HCT116 (cell line): ENCODE measurements around the gene KRT37. TPM values are rescaled to one million over a fixed set of nuclear protein-coding genes. Genes with fewer than 3 reads are reported as not detected.
A peak's percentile ranks its signal among the peaks of the same experiment; 100 is the strongest.

Experiments
- ATAC-seq: fragments of 200-7000 bp; cut with Tn5 transposase; 2 replicates; pipeline ENCODE4 v1.9.1; 2020; ENCODE audit warnings: mild to moderate bottlenecking, moderate library complexity
- BruUV-seq: library from RNA; stranded (reverse); fragments of 400-500 nt; replicated peaks from 2 replicates; lab custom pipeline; 2021; lab: Mats Ljungman, UMichigan
- CTCF ChIA-PET: fragments of 300-600 bp; sonication (Branson Sonifier 250); formaldehyde crosslinking; loops from one replicate; lab custom pipeline; 2021; ENCODE audit warnings: antibody characterized with exemption; lab: Charles Lee
- POLR2A ChIA-PET: fragments of 300-600, 350-600 bp; sonication (Branson Sonifier 250); formaldehyde crosslinking; loops from one replicate; lab custom pipeline; 2021; ENCODE audit warnings: antibody characterized with exemption; lab: Charles Lee
- RAD21 ChIA-PET, 2 experiments: fragments of 300-600 bp; sonication (Branson Sonifier 250); formaldehyde crosslinking; loops; one replicate each; lab custom pipeline; 2023; ENCODE audit warnings: low total read pairs in 2 of 2; ENCODE audit not compliant: uncharacterized antibody in 2 of 2, unreplicated experiment in 2 of 2, low non-redundant PET in 1 of 2; lab: Charles Lee
- DNase-seq: peaks from one replicate; pipeline ENCODE4 v3.0.0-alpha.2; 2010; ENCODE audit warnings: low read depth, low spot score
- H2AFZ ChIP-seq: fragments of 200-600 bp; shearing (Covaris generic), sonication (generic); 2 replicates; pipeline ENCODE4 v1.6.1; 2017; ENCODE audit warnings: low read depth, mixed run types, mixed read lengths, antibody characterized with exemption, low read length; ENCODE audit not compliant: poor library complexity, severe bottlenecking
- H3K27ac ChIP-seq: 2 replicates; pipeline ENCODE4 v1.5.1; 2012; ENCODE audit warnings: low read depth, low read length
- H3K27me3 ChIP-seq: fragments of 200-600 bp; sonication (generic); 2 replicates; pipeline ENCODE4 v1.6.1; 2016; ENCODE audit warnings: mixed run types, low read length, mixed read lengths; ENCODE audit not compliant: insufficient read depth
- H3K36me3 ChIP-seq, 2 experiments: fragments of 200-500 bp in 1 of 2; fragments of 200-600 bp in 1 of 2; sonication (Bioruptor generic) in 1 of 2; sonication (generic) in 1 of 2; 2 replicates each; pipeline versions ENCODE4 v1.5.1 to v1.6.1; 2014 to 2016; ENCODE audit warnings: low read length in 2 of 2, inconsistent platforms in 1 of 2, mixed read lengths in 1 of 2, mixed run types in 1 of 2; ENCODE audit not compliant: insufficient read depth in 2 of 2, control insufficient read depth in 1 of 2
- H3K4me1 ChIP-seq, 2 experiments: fragments of 200-600 bp in 1 of 2; sonication (generic) in 1 of 2; 2 replicates each; pipeline versions ENCODE4 v1.5.1 to v1.6.1; 2012 to 2017; ENCODE audit warnings: low read length in 2 of 2, inconsistent platforms in 1 of 2, mild to moderate bottlenecking in 1 of 2, mixed read lengths in 1 of 2, mixed run types in 1 of 2, moderate library complexity in 1 of 2; ENCODE audit not compliant: insufficient read depth in 2 of 2, control insufficient read depth in 1 of 2
- H3K4me2 ChIP-seq: fragments of 200-600 bp; sonication (generic); 2 replicates; pipeline ENCODE4 v1.6.1; 2017; ENCODE audit warnings: mixed run types, low read length, mixed read lengths
- H3K4me3 ChIP-seq, 2 experiments: fragments of 200-600 bp in 1 of 2; sonication (generic) in 1 of 2; replicated peaks in 1 of 2; 2 replicates each; pipeline ENCODE4 v1.5.1; 2011 to 2016; ENCODE audit warnings: low read length in 2 of 2, control low read depth in 1 of 2, low read depth in 1 of 2, mild to moderate bottlenecking in 1 of 2, mixed read lengths in 1 of 2, mixed run types in 1 of 2
- H3K79me2 ChIP-seq: fragments of 200-600 bp; sonication (generic); 2 replicates; pipeline ENCODE4 v1.6.1; 2017; ENCODE audit warnings: mild to moderate bottlenecking, mixed run types, low read length, moderate library complexity, mixed read lengths; ENCODE audit not compliant: insufficient read depth
- H3K9ac ChIP-seq: fragments of 200-600 bp; sonication (generic); 2 replicates; pipeline ENCODE4 v1.6.1; 2016; ENCODE audit warnings: low read length, mixed read lengths
- H3K9me2 ChIP-seq: fragments of 200-600 bp; sonication (generic), shearing (Covaris generic); 2 replicates; pipeline ENCODE4 v1.6.1; 2017; ENCODE audit warnings: mixed run types, mild to moderate bottlenecking, moderate library complexity; ENCODE audit not compliant: insufficient read depth
- H3K9me3 ChIP-seq, 2 experiments: fragments of 200-500 bp in 1 of 2; fragments of 200-600 bp in 1 of 2; sonication (Bioruptor generic) in 1 of 2; sonication (generic) in 1 of 2; 2 replicates each; pipeline ENCODE4 v1.6.1; 2014 to 2017; ENCODE audit warnings: low read length in 2 of 2, mixed read lengths in 2 of 2, inconsistent platforms in 1 of 2, low read depth in 1 of 2, mild to moderate bottlenecking in 1 of 2, mixed run types in 1 of 2, moderate library complexity in 1 of 2; ENCODE audit not compliant: control insufficient read depth in 1 of 2, insufficient read depth in 1 of 2
- H4K20me1 ChIP-seq: fragments of 200-600 bp; sonication (generic), shearing (Covaris generic); 2 replicates; pipeline ENCODE4 v1.6.1; 2017; ENCODE audit warnings: mixed run types, mild to moderate bottlenecking, moderate library complexity; ENCODE audit not compliant: insufficient read depth
- CBX3 ChIP-seq: IDR thresholded peaks from 2 replicates; pipeline ENCODE4 v1.6.1; 2012; ENCODE audit warnings: low read depth
- EGR1 ChIP-seq: IDR thresholded peaks from 2 replicates; pipeline ENCODE4 v1.6.1; 2012; ENCODE audit warnings: low read depth
- FOSL1 ChIP-seq: IDR thresholded peaks from 2 replicates; pipeline ENCODE4 v1.6.1; 2012; ENCODE audit warnings: low read depth
- POLR2A ChIP-seq: IDR thresholded peaks from 2 replicates; pipeline ENCODE4 v1.7.0; 2011; ENCODE audit warnings: borderline replicate concordance; ENCODE audit not compliant: insufficient read depth, insufficient read length; ENCODE audit errors: extremely low read depth
- RAD21 ChIP-seq: IDR thresholded peaks from 2 replicates; pipeline ENCODE4 v1.6.1; 2012; ENCODE audit warnings: low read depth, mild to moderate bottlenecking
- SP1 ChIP-seq: IDR thresholded peaks from 2 replicates; pipeline ENCODE4 v1.6.1; 2012; ENCODE audit warnings: low read depth
- SRF ChIP-seq: IDR thresholded peaks from 2 replicates; pipeline ENCODE4 v1.6.1; 2012; ENCODE audit warnings: low read depth
- ZFX ChIP-seq: fragments of 450-650 bp; IDR thresholded peaks from 2 replicates; pipeline ENCODE4 v1.6.1; 2017
- intact Hi-C: fragments of 100-400 bp; cut with micrococcal nuclease; formaldehyde crosslinking; loops from 2 replicates; pipeline ENCODE4 v1.10.0; 2022
- total RNA-seq: library from RNA; stranded (reverse); gene quantifications from one replicate; pipeline ENCODE4 v1.2.1, GENCODE V29; 2021; ENCODE audit not compliant: unreplicated experiment
- TF ChIP-seq, protein P1 (sequence below), 3 experiments: fragments of 200-600 bp in 1 of 3; sonication (generic) in 1 of 3; IDR thresholded peaks in 2 of 3; conservative IDR thresholded peaks in 1 of 3; 2 replicates each; pipeline ENCODE4 v1.5.1; 2012 to 2017; ENCODE audit warnings: low read depth in 2 of 3, low read length in 2 of 3, antibody characterized with exemption in 1 of 3, borderline replicate concordance in 1 of 3, control low read depth in 1 of 3, mild to moderate bottlenecking in 1 of 3, mixed read lengths in 1 of 3, mixed run types in 1 of 3, moderate library complexity in 1 of 3; ENCODE audit not compliant: insufficient read depth in 1 of 3
- TF ChIP-seq, protein P2 (sequence below): IDR thresholded peaks from 2 replicates; pipeline ENCODE4 v1.6.1; 2011; ENCODE audit warnings: mild to moderate bottlenecking, low read length, moderate library complexity; ENCODE audit not compliant: insufficient replicate concordance; ENCODE audit errors: extremely low read depth
- TF ChIP-seq, protein P3 (sequence below): IDR thresholded peaks from 2 replicates; pipeline ENCODE4 v1.6.1; 2012
- TF ChIP-seq, protein P4 (sequence below): IDR thresholded peaks from 2 replicates; pipeline ENCODE4 v1.6.1; 2012

Gene KRT37
- total RNA-seq, 1 experiment from 2014 or later = not detected

DNA sequence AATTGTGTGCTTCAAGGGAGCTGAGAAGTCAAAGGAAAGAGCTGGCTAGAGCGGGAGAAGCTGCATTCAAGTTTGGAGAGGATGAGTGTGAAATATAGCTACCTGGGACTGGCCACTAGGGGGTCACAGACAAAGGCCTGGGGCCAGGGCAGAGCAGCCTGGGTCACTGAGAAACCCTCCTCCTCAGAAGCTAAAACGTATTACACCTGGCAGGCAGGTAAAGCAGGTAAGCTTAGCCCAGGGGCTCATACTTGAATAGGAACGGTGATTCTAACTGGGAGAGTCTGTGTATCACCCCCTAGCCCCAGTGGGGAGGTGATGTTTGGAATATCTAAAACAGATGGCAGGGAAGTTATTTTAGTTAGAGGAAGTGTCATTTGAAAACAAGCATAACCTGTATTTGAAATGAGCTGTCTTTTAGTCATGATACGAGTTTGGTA lies 6.8 kb downstream of the KRT37 start:
- Histone ChIP-seq H3K27ac (no peak overlapping the region), H3K27me3 (no peaks in the 10 kb centered on the region), H3K9ac (no peak overlapping the region), H2AFZ (no peak overlapping the region), H3K4me3 (no peak overlapping the region), H3K9me3 (no peaks in the 10 kb centered on the region), H3K9me2 (no peaks in the 10 kb centered on the region), H3K79me2 (no peaks in the 10 kb centered on the region), H4K20me1 (no peaks in the 10 kb centered on the region), H3K4me1 (peaks cover 15 to 44% of the 10 kb centered on the region in 2 experiments), H3K36me3 (no peaks in the 10 kb centered on the region), H3K4me2 (peak overlapping the region; percentile 54)
- DNase-seq (no peak), ATAC-seq (peak; percentile 96)
- POLR2A ChIA-PET = interaction anchor here (0.6 to 1.3 kb wide), 4 partner anchors 14 to 108 kb away, joined by 3 to 7 read pairs (median 4); no protein-coding TSS in a partner anchor
- CTCF ChIA-PET = interaction anchor here (0.6 to 2.1 kb wide), 20 partner anchors 9 to 884 kb away, joined by 3 to 21 read pairs (median 4); partner anchors contain the start of gene KRT15
- TF ChIP-seq, protein P1, sequence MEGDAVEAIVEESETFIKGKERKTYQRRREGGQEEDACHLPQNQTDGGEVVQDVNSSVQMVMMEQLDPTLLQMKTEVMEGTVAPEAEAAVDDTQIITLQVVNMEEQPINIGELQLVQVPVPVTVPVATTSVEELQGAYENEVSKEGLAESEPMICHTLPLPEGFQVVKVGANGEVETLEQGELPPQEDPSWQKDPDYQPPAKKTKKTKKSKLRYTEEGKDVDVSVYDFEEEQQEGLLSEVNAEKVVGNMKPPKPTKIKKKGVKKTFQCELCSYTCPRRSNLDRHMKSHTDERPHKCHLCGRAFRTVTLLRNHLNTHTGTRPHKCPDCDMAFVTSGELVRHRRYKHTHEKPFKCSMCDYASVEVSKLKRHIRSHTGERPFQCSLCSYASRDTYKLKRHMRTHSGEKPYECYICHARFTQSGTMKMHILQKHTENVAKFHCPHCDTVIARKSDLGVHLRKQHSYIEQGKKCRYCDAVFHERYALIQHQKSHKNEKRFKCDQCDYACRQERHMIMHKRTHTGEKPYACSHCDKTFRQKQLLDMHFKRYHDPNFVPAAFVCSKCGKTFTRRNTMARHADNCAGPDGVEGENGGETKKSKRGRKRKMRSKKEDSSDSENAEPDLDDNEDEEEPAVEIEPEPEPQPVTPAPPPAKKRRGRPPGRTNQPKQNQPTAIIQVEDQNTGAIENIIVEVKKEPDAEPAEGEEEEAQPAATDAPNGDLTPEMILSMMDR (IDR thresholded peaks at IDR 0.05 in 2 of 3, conservative IDR thresholded peaks at IDR 0.05 in 1 of 3; ENCODE audit: borderline replicate concordance in 1 of 3, insufficient read depth in 1 of 3, low read depth in 2 of 3, low read length in 2 of 3) = peak; percentile 45 to 81 (median 73); a peak in 5 of 6 replicates
- peak; percentile 28; the same call in 1 of the 2 replicates for TF ChIP-seq SP1
- no peak for TF ChIP-seq EGR1
- TF ChIP-seq FOSL1 = peak; percentile 49; the same call in 1 of the 2 replicates
- peak; percentile 62 for TF ChIP-seq RAD21
- no TSS peak for BruUV-seq
- RAD21 ChIA-PET = interaction anchor here in 1 of 2 experiments (1.0 kb wide), 1 partner anchor 78 kb away, joined by 5 read pairs; no protein-coding TSS in a partner anchor
- intact Hi-C loops = loop anchor here (10.0 kb wide), 1 partner anchor 77 kb away; no protein-coding TSS in a partner anchor

DNA sequence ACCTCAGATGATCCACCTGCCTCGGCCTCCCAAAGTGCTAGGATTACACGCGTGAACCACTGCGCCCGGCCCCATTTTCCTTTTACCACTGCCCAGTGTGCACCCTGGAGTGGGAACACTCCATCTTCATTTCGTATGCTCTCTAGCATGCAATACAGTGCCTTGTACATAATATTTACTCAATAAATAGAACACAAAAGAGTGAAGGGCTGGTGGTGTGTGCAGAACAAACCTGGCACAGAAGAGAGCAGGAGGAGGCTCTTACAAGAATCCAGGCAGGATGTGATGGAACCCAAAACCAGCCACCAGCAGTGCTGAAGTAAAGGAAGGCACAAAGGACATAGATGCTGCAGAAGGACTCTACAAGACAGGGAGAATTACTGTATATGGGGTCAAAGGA lies 7.3 kb downstream of the KRT37 start:
- Histone ChIP-seq H3K4me3 (no peak overlapping the region), H3K79me2 (no peaks in the 10 kb centered on the region), H2AFZ (no peak overlapping the region), H3K27me3 (no peaks in the 10 kb centered on the region), H3K9me3 (no peaks in the 10 kb centered on the region), H3K27ac (no peak overlapping the region), H3K9me2 (no peaks in the 10 kb centered on the region), H4K20me1 (no peaks in the 10 kb centered on the region), H3K4me2 (peak overlapping the region; percentile 54), H3K9ac (no peak overlapping the region), H3K36me3 (no peaks in the 10 kb centered on the region), H3K4me1 (peaks cover 15 to 44% of the 10 kb centered on the region in 2 experiments)
- no TSS peak for BruUV-seq
- TF ChIP-seq SP1 (no peak), CBX3 (no peak), EGR1 (no peak), POLR2A (no peak), ZFX (no peak), SRF (no peak)
- TF ChIP-seq, protein P2, sequence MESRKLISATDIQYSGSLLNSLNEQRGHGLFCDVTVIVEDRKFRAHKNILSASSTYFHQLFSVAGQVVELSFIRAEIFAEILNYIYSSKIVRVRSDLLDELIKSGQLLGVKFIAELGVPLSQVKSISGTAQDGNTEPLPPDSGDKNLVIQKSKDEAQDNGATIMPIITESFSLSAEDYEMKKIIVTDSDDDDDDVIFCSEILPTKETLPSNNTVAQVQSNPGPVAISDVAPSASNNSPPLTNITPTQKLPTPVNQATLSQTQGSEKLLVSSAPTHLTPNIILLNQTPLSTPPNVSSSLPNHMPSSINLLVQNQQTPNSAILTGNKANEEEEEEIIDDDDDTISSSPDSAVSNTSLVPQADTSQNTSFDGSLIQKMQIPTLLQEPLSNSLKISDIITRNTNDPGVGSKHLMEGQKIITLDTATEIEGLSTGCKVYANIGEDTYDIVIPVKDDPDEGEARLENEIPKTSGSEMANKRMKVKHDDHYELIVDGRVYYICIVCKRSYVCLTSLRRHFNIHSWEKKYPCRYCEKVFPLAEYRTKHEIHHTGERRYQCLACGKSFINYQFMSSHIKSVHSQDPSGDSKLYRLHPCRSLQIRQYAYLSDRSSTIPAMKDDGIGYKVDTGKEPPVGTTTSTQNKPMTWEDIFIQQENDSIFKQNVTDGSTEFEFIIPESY = no peak
- TF ChIP-seq, protein P3, sequence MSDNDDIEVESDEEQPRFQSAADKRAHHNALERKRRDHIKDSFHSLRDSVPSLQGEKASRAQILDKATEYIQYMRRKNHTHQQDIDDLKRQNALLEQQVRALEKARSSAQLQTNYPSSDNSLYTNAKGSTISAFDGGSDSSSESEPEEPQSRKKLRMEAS = no peak
- TF ChIP-seq, protein P4, sequence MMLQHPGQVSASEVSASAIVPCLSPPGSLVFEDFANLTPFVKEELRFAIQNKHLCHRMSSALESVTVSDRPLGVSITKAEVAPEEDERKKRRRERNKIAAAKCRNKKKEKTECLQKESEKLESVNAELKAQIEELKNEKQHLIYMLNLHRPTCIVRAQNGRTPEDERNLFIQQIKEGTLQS = no peak
- ChIA-PET CTCF (interaction anchor here (0.6 to 2.1 kb wide), 19 partner anchors 9 to 884 kb away, joined by 3 to 21 read pairs (median 4); partner anchors contain the start of gene KRT15), POLR2A (interaction anchor here (0.6 to 1.3 kb wide), 4 partner anchors 13 to 108 kb away, joined by 3 to 7 read pairs (median 4); no protein-coding TSS in a partner anchor), RAD21 (interaction anchor here in 1 of 2 experiments (1.0 kb wide), 1 partner anchor 78 kb away, joined by 5 read pairs; no protein-coding TSS in a partner anchor)
- peak; percentile 31 for ATAC-seq
- DNase-seq = no peak
- intact Hi-C loops = loop anchor here (10.0 kb wide), 1 partner anchor 78 kb away; no protein-coding TSS in a partner anchor
